ENCODE data around the gene ENG. TPM values are rescaled to one million over a fixed set of nuclear protein-coding genes. Genes with fewer than 3 reads are reported as not detected.

Gene ENG
- total and polyA plus RNA-seq, 2 experiments from 2014 or later = 1.4 to 2.6 TPM

GRCh38 chr9:127855522-127855921 lies 1.1 kb upstream of the ENG start:
- ATAC-seq (no peak), DNase-seq (ENCODE audit: low spot score) (no peak)
- Histone ChIP-seq H3K4me1 (ENCODE audit: insufficient read depth) (peaks cover 4% of the 10 kb centered on the region; the same call in 1 of the 2 replicates), H3K79me2 (replicated peaks; ENCODE audit: insufficient read depth) (no peaks in the 10 kb centered on the region), H3F3A (replicated peaks; ENCODE audit: low read depth) (no peaks in the 10 kb centered on the region), H3K9me2 (ENCODE audit: insufficient read depth) (no peaks in the 10 kb centered on the region), H3K27ac (ENCODE audit: low read depth) (no peak overlapping the region), H4K20me1 (replicated peaks; ENCODE audit: insufficient read depth) (no peaks in the 10 kb centered on the region), H3K36me3 (ENCODE audit: insufficient read depth) (no peaks in the 10 kb centered on the region), H3K4me3 (no peak overlapping the region), H3K4me2 (no peak overlapping the region), H3K27me3 (ENCODE audit: insufficient read depth) (no peaks in the 10 kb centered on the region), H2AFZ (no peak overlapping the region)
- H3K9me3 Mint-ChIP-seq = peaks cover 2% of the 10 kb centered on the region
- H3K4me3 Mint-ChIP-seq = no peak overlapping the region
- H3K36me3 Mint-ChIP-seq (ENCODE audit: low read depth) = no peaks in the 10 kb centered on the region
- peaks cover 8% of the 10 kb centered on the region for H3K27me3 Mint-ChIP-seq (ENCODE audit: insufficient read depth, low read depth, poor library complexity)
- TF ChIP-seq EZH2 (IDR thresholded peaks at IDR 0.05; ENCODE audit: low read depth, unreplicated experiment) (no peak), CREB1 (CRISPR knock-in tag; IDR thresholded peaks at IDR 0.05; ENCODE audit: low read depth) (no peak), EZH2phosphoT487 (IDR thresholded peaks at IDR 0.05; ENCODE audit: unreplicated experiment) (no peak), ETS1 (IDR thresholded peaks at IDR 0.05) (no peak), JUNB (IDR thresholded peaks at IDR 0.05; ENCODE audit: unreplicated experiment) (no peak), ZNF114 (CRISPR knock-in tag; IDR thresholded peaks at IDR 0.05) (no peak), ZNF331 (CRISPR knock-in tag; IDR thresholded peaks at IDR 0.05; ENCODE audit: low read depth) (no peak)
- no peak overlapping the region for H3K27ac Mint-ChIP-seq
- H3K4me1 Mint-ChIP-seq = peaks cover 7% of the 10 kb centered on the region

DNA sequence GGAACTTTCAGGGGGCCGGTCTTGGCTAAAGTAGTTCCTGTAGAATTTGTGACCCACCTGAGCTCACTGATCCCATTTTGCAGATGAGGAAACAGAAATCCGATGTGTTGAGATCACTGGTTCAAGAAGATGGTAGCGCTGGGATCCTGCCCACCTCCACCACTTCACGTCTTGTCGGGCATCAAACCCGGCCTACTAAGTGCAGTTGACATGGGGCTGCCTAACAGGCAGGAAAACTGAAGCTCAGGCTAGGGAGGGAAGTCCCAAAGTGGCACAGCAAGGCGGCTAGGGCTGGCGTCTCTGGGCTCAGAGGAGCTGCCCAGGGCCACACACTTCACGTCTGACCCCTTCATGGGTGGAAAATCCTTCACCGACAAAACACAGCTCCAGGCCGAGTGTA lies 502 bp upstream of the ENG start:
- Mint-ChIP-seq H3K36me3 (ENCODE audit: low read depth) (no peaks in the 10 kb centered on the region), H3K27ac (no peak overlapping the region), H3K9me3 (peaks cover 5% of the 10 kb centered on the region), H3K4me3 (no peak overlapping the region), H3K4me1 (peaks cover 7% of the 10 kb centered on the region), H3K27me3 (ENCODE audit: insufficient read depth, low read depth, poor library complexity) (peaks cover 8% of the 10 kb centered on the region)
- no peak overlapping the region for H3K27ac ChIP-seq (ENCODE audit: low read depth)
- peaks cover 4% of the 10 kb centered on the region; the same call in 1 of the 2 replicates for H3K4me1 ChIP-seq (ENCODE audit: insufficient read depth)
- H3K27me3 ChIP-seq (ENCODE audit: insufficient read depth) = no peaks in the 10 kb centered on the region
- no peaks in the 10 kb centered on the region for H3K79me2 ChIP-seq (replicated peaks; ENCODE audit: insufficient read depth)
- H3F3A ChIP-seq (replicated peaks; ENCODE audit: low read depth) = no peaks in the 10 kb centered on the region
- no peaks in the 10 kb centered on the region for H3K36me3 ChIP-seq (ENCODE audit: insufficient read depth)
- ATAC-seq (no peak), DNase-seq (ENCODE audit: low spot score) (no peak)
- no peak overlapping the region for H3K4me3 ChIP-seq
- no peaks in the 10 kb centered on the region for H3K9me2 ChIP-seq (ENCODE audit: insufficient read depth)
- no peak overlapping the region for H3K4me2 ChIP-seq
- no peaks in the 10 kb centered on the region for H4K20me1 ChIP-seq (replicated peaks; ENCODE audit: insufficient read depth)
- peak overlapping the region; percentile 88; the same call in 1 of the 2 replicates for H2AFZ ChIP-seq
- TF ChIP-seq NANOG (IDR thresholded peaks at IDR 0.05; ENCODE audit: borderline replicate concordance) (no peak), ZNF462 (CRISPR knock-in tag; IDR thresholded peaks at IDR 0.05) (no peak), CREB1 (CRISPR knock-in tag; IDR thresholded peaks at IDR 0.05; ENCODE audit: low read depth) (no peak), CTCF (conservative IDR thresholded peaks at IDR 0.05; ENCODE audit: low read depth in 2 of 2) (no peak), ZNF331 (CRISPR knock-in tag; IDR thresholded peaks at IDR 0.05; ENCODE audit: low read depth) (no peak), JUNB (IDR thresholded peaks at IDR 0.05; ENCODE audit: unreplicated experiment) (no peak), ETS1 (IDR thresholded peaks at IDR 0.05) (no peak), POLR2AphosphoS5 (IDR thresholded peaks at IDR 0.05; ENCODE audit: low read depth) (no peak), EZH2phosphoT487 (IDR thresholded peaks at IDR 0.05; ENCODE audit: unreplicated experiment) (no peak), EZH2 (IDR thresholded peaks at IDR 0.05; ENCODE audit: low read depth, unreplicated experiment) (no peak)

All from GM23338 (cell line).